ENCODE results near the gene RDH8. TPM values are rescaled to one million over a fixed set of nuclear protein-coding genes. Genes with fewer than 3 reads are reported as not detected.

The RDH8 gene
- total and polyA plus RNA-seq, 2 of the 8 experiments (the other 6 are each of a cell fraction or from before 2014, with no cell fraction given), result 0.38 TPM; not detected in 1

DNA sequence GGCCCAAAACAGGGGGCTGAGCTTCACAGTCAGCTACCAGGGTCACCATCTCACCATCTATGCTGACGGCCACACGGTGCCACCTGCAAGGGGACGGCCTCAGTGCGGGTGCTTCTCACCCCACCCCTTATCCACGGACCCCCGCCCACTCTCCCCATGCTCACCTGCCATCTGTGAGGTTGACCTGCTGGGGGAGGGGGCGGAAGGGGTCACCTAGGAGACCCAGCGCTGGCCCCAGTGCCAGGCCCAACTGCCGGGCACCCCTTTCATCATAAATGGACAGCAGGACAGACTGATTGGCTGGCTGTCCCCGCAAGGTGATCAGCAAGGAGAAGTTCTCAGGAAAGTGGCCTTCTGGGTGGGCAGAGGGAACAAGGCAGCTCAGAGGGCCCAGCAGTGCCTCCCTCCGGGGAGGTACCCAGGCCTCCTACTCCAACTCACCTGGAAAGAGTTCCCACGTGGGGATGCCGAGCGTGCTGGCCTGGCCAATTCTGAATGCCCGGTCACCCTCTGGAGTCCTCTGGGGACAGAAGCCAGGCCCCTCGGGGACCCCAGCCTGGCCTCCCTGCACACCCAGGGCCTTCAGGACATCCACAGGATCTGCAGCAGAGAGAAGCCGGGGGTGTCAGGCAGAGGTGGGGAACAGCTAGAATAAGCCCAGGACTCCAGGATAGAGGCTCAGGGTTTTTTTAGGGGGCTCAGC lies 7.5 kb upstream of the RDH8 start (continued):
- no peak for TF ChIP-seq CHD7 (IDR thresholded peaks at IDR 0.05; ENCODE audit: insufficient replicate concordance, low read length)

All from H1 (cell line).